ENCODE data around the gene CLIP2.
A peak's percentile ranks its signal among the peaks of the same experiment; 100 is the strongest.
"Not testable (repeated sequence)": the region's sequence is repeated elsewhere in the genome, so short reads cannot be mapped to it uniquely, and the experiment has no call there.

Gene CLIP2

GRCh38 chr7:74407958-74408357 lies 118.8 kb downstream of the CLIP2 start:
- DNase-seq, result no peak

GRCh38 chr7:74409571-74409970 lies 120.4 kb downstream of the CLIP2 start:
- no peak for DNase-seq

GRCh38 chr7:74410772-74411171 lies 121.6 kb downstream of the CLIP2 start:
- no peak for DNase-seq

GRCh38 chr7:74411571-74411970 lies 122.4 kb downstream of the CLIP2 start:
- not testable (repeated sequence) for DNase-seq

- no peak for DNase-seq
Observed at GRCh38 chr7:74412056-74412455, 122.8 kb downstream of the CLIP2 start.

GRCh38 chr7:74412603-74413002 lies 123.4 kb downstream of the CLIP2 start:
- DNase-seq, result no peak

- DNase-seq, result not testable (repeated sequence)
Observed at GRCh38 chr7:74414595-74415333, 125.6 kb downstream of the CLIP2 start.

- peak; percentile 17 for DNase-seq
Observed at GRCh38 chr7:74417419-74417971, 128.3 kb downstream of the CLIP2 start.

GRCh38 chr7:74418076-74418475 lies 128.9 kb downstream of the CLIP2 start:
- DNase-seq, result no peak

GRCh38 chr7:74418538-74418937 lies 129.3 kb downstream of the CLIP2 start:
- no peak for DNase-seq

GRCh38 chr7:74419232-74419631 lies 130.0 kb downstream of the CLIP2 start:
- not testable (repeated sequence) for DNase-seq

GRCh38 chr7:74420006-74420405 lies 130.8 kb downstream of the CLIP2 start:
- DNase-seq, result no peak

GRCh38 chr7:74424291-74424880 lies 135.2 kb downstream of the CLIP2 start:
- no peak for DNase-seq

GRCh38 chr7:74428023-74428422 lies 138.8 kb downstream of the CLIP2 start:
- no peak for DNase-seq

- no peak for DNase-seq
Observed at GRCh38 chr7:74429153-74429747, 140.0 kb downstream of the CLIP2 start.

- not testable (repeated sequence) for DNase-seq
Observed at GRCh38 chr7:74430409-74430808, 141.2 kb downstream of the CLIP2 start.

GRCh38 chr7:74430961-74431466 lies 141.8 kb downstream of the CLIP2 start:
- DNase-seq, result no peak

GRCh38 chr7:74437291-74437571 lies 148.0 kb downstream of the CLIP2 start:
- DNase-seq, result not testable (repeated sequence)

GRCh38 chr7:74438327-74438726 lies 149.1 kb downstream of the CLIP2 start:
- no peak for DNase-seq

- DNase-seq, result no peak
Observed at GRCh38 chr7:74439541-74439940, 150.3 kb downstream of the CLIP2 start.

- not testable (repeated sequence) for DNase-seq
Observed at GRCh38 chr7:74440143-74440542, 150.9 kb downstream of the CLIP2 start.

GRCh38 chr7:74441801-74442200 lies 152.6 kb downstream of the CLIP2 start:
- DNase-seq, result no peak

- no peak for DNase-seq
Observed at GRCh38 chr7:74443543-74444247, 154.5 kb downstream of the CLIP2 start.

Measured in stimulated activated naive CD4-positive, alpha-beta T cell treated with Interleukin-2 at 50 U/mL for 16 hours (primary cell).